HG02840 (cell line): ENCODE results near the gene CCDC86.

Experiments
- ATAC-seq: cut with Tn5 transposase; IDR thresholded peaks from one replicate; pipeline ENCODE4 v1.9.1; 2021; ENCODE audit warnings: mild to moderate bottlenecking, moderate library complexity, moderate number of reproducible peaks; ENCODE audit not compliant: unreplicated experiment, low FRiP score

CCDC86 gene

GRCh38 chr11:60887556-60887955, 45.6 kb downstream of the CCDC86 start:
- no peak for ATAC-seq

- ATAC-seq: no peak
These were observed 48.0 kb downstream of the CCDC86 start for GRCh38 chr11:60889869-60890311.

DNA sequence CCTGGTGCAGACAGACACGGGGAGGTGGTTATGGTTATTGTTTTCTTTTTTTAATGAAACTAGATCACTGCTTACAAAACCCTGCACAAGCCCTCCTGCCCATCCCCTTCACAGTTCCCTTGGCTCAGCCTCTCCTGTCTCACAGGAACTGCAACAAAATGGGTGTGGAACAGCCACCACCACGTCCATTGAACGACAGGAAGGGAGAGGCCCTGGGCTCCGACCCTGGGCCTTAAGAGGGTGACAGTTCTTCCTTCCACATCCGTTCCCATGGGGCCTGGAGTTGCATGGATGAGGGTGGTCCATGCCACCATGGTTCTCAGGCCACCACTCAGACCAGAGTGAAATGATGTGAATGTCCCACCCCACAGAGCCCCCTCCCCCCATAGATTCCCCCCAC, 48.8 kb downstream of the CCDC86 start:
- no peak for ATAC-seq

GRCh38 chr11:60891103-60891741, 49.3 kb downstream of the CCDC86 start:
- ATAC-seq: no peak

- ATAC-seq: no peak
These were observed 53.8 kb downstream of the CCDC86 start for GRCh38 chr11:60895687-60896086.

DNA sequence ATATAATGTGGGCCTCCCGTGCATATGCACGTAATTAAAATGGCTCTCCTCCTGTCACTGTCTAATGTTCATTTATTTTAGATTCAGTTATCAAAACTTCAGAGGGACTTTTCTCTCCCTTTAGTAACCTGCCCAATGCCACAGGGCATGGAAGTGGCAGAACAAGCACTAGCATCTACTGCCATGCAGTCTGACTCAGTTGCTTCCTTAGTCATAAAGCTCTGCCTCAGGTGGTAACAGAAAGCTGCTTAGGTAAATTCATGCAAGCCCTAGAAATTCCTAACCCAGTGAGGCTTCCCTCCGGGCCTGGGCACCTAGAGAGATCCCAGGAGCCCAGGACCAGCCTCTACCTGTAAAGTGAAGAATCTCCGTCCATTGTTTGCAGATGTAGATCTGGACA, 55.6 kb downstream of the CCDC86 start:
- ATAC-seq: no peak

GRCh38 chr11:60899046-60899936, 57.4 kb downstream of the CCDC86 start:
- ATAC-seq: no peak

GRCh38 chr11:60899977-60900376, 58.1 kb downstream of the CCDC86 start:
- no peak for ATAC-seq
